Left ventricle myocardium superior (tissue), 1 donor: ENCODE measurements around the gene PRR19. TPM values are rescaled to one million over a fixed set of nuclear protein-coding genes. Genes with fewer than 3 reads are reported as not detected.
"Not testable (repeated sequence)": the region's sequence is repeated elsewhere in the genome, so short reads cannot be mapped to it uniquely, and the experiment has no call there.

ENCODE experiments used
- ATAC-seq: fragments of 200-7000 bp; cut with Tn5 transposase; one replicate; pipeline ENCODE4 v1.9.1; 2020; ENCODE audit warnings: mild to moderate bottlenecking, moderate library complexity
- DNase-seq: peaks from one replicate; pipeline ENCODE4 v3.0.0-alpha.2; 2020
- intact Hi-C: fragments of 100-400 bp; cut with micrococcal nuclease; formaldehyde crosslinking; loops from one replicate; pipeline ENCODE4 v1.11.0; 2022
- total RNA-seq: library from RNA; stranded (reverse); fragmentation: NEBNext Ultra II Directional; extraction: Animal tissue kit (Norgen Biotek cat#: 25700); gene quantifications from one replicate; pipeline ENCODE4 v1.2.1, GENCODE V29; 2021
- donor health status: DM: no; HTN: yes; CAD: no; lungs with severe emphysema.

PRR19 gene
- total RNA-seq, 1 donor from 2014 or later: not detected

GRCh38 chr19:42334697-42335373, 32.9 kb downstream of the PRR19 start:
- DNase-seq (no peak), ATAC-seq (no peak)
- intact Hi-C loops: no loop called here

DNA sequence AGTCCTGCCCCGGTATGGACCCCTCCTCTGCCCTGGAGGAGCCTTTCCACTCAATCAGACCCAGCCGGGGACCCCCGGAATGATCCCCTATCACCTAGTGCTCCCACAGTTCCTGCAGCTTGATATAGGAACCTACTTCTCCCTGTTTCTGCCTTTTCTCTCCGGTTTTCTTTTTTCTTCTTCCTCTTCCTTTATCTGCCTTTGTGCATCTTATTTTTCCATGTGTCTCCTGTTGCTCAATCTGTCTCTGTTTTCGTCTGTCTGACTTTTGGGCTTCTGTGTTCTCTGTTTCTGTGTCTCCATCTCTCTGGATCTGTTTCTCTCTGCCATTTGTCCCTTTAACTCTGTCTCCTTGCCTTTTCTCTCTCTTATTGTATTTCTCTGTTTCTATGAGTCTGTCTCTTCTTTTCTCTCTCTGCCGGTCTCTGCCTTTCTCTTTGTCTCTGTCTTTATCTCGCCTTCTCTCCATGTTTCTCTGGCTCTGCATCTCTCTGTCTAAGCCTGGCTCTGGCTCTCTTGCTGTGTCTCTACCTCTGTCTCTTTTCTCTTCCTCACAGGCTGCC, 33.5 kb downstream of the PRR19 start:
- no peak for DNase-seq
- intact Hi-C loops: no loop called here
- no peak for ATAC-seq

DNA sequence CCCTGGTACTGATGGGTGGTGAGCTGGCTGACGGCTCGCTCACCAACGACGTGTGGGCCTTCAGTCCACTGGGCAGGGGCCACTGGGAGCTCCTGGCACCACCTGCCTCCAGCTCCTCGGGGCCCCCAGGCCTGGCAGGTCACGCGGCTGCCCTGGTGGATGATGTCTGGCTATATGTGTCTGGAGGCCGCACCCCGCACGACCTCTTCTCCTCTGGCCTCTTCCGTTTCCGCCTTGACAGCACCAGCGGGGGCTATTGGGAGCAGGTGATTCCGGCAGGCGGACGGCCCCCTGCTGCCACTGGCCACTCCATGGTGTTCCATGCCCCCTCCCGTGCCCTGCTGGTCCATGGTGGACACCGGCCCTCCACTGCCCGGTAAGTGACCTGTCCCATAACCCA, 34.0 kb downstream of the PRR19 start:
- intact Hi-C loops: no loop called here
- DNase-seq (no peak), ATAC-seq (no peak)

- intact Hi-C loops, DNase-seq, ATAC-seq: not testable (repeated sequence)
These were observed 37.4 kb downstream of the PRR19 start for GRCh38 chr19:42339126-42339860.

- ATAC-seq, DNase-seq, intact Hi-C loops: not testable (repeated sequence)
These were observed 38.0 kb downstream of the PRR19 start for GRCh38 chr19:42339922-42340321.

- ATAC-seq (no peak), DNase-seq (no peak)
These were observed 41.6 kb downstream of the PRR19 start for GRCh38 chr19:42343344-42344110.

GRCh38 chr19:42344336-42344893, 42.5 kb downstream of the PRR19 start:
- no peak for DNase-seq
- intact Hi-C loops: no loop called here
- no peak for ATAC-seq

More at GRCh38 chr19:42343344-42344110, 41.6 kb downstream of the PRR19 start:
- intact Hi-C loops: no loop called here

- DNase-seq (no peak), ATAC-seq (no peak)
- intact Hi-C loops: no loop called here
These were observed 43.4 kb downstream of the PRR19 start for GRCh38 chr19:42345191-42345812.

- DNase-seq: no peak
- ATAC-seq: no peak
- intact Hi-C loops: no loop called here
These were observed 46.3 kb downstream of the PRR19 start for GRCh38 chr19:42348211-42348610.

GRCh38 chr19:42349378-42350107, 47.6 kb downstream of the PRR19 start:
- intact Hi-C loops: no loop called here
- ATAC-seq (no peak), DNase-seq (no peak)

DNA sequence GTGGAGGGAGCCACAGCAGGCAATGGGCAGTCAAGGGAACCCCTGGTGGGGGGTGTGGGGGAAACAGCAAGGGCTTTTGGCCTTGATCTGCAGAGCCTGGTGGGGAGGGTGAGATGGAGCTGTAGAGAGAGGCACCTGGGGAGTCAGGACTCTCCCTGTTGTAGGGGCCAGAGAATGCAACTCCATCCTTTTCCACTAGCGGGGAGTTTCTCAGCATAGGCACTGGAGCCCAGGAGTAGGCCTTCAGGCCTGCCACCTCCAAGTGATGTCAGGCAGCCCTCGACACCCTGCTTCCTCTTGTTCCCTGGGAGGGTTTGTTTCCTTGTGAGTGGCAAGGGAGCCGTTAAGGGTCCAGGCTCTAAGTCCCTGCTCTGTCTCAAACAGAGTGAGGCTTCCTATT, 48.5 kb downstream of the PRR19 start:
- DNase-seq (no peak), ATAC-seq (no peak)
- intact Hi-C loops: no loop called here

- no peak for ATAC-seq
- DNase-seq: no peak
These were observed 49.3 kb downstream of the PRR19 start for GRCh38 chr19:42351079-42351735.

DNA sequence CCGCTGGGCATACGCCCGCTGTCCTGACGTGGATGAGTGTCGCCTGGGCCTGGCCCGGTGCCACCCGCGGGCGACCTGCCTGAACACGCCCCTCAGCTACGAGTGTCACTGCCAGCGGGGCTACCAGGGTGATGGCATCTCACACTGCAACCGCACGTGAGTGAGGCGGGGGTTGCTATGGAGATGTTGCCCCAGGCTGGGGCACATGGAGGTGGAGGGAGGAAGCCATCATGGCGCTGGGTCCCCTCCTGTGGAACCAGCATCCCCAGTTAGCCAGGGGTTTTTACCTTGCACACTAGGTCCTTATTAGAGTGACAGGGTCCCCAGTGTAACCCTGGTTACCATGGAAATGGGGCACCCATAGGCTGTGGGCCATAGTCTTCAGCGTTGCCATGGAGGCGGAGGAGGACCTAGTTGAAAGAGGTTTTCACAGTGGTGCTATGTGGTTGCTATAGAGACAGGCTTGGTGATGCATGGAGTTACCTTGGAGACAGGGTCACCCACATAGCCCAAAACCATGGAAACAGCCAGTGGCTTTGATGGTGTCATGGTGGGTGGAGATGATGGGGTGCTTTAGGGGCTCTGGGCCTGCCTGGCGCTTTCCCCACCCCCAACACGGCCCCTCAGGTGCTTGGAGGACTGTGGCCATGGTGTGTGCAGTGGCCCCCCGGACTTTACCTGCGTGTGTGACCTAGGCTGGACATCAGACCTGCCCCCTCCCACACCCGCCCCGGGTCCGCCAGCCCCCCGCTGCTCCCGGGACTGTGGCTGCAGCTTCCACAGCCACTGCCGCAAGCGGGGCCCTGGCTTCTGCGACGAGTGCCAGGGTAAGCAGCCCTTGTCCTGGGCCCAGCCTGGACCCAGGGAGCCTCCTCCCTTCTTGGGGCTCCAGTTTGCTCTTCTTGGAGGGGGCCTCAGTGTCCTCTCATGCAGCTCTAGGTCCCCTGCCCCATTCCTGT, 50.6 kb downstream of the PRR19 start:
- ATAC-seq (no peak), DNase-seq (no peak)
- intact Hi-C loops: no loop called here

More at GRCh38 chr19:42351079-42351735, 49.3 kb downstream of the PRR19 start:
- intact Hi-C loops: no loop called here

- no peak for DNase-seq
- intact Hi-C loops: no loop called here
These were observed 51.5 kb downstream of the PRR19 start for GRCh38 chr19:42353341-42354015.

DNA sequence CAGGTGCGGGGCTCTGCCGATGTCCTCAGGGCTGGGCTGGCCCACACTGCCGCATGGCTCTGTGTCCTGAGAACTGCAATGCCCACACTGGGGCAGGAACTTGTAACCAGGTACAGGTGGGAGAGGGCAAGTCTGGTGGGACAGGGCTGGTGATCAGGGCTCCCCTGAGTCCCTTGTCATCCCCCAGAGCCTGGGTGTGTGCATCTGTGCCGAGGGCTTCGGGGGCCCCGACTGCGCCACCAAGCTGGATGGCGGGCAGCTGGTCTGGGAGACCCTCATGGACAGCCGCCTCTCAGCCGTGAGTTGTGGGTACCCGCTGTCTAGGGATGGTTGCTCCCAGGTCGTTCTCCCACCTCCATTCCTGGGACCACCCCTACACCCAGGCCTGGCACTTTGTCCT, 54.0 kb downstream of the PRR19 start:
- no peak for ATAC-seq
- no peak for DNase-seq
- intact Hi-C loops: no loop called here

More at GRCh38 chr19:42353341-42354015, 51.5 kb downstream of the PRR19 start:
- no peak for ATAC-seq

- intact Hi-C loops: no loop called here
- DNase-seq (no peak), ATAC-seq (no peak)
These were observed 54.8 kb downstream of the PRR19 start for GRCh38 chr19:42356686-42357085.
